ENCODE measurements around the gene GPR158.
"Not testable (repeated sequence)": the region's sequence is repeated elsewhere in the genome, so short reads cannot be mapped to it uniquely, and the experiment has no call there.

GPR158 gene

DNA sequence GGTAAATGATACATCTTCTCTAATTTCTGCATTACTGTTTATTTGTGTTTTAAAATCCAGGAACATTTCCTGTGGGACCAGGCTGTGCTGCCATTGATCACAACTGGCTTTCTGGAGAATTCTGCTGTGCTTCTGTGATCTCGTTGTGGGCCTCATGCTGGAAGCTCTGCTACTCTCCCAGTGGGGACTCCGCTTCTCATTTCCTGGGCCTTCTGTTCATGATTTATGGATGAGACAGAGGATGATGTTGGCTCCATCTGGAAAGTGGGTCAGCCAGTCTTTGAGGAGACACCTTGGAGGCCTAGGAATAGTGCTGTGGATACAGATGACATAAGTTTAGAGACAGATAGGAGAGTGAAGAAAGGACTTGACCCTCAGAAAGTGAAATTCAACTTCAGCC, 15.2 kb upstream of the GPR158 start:
- H3K36me3 ChIP-seq (ENCODE audit: control insufficient read depth in 4 of 4, insufficient read depth in 4 of 4, low read length in 3 of 4): no peaks in the 10 kb centered on the region
- H3K9me3 ChIP-seq (ENCODE audit: control extremely low read depth in 1 of 5, control insufficient read depth in 4 of 5, insufficient read depth in 2 of 5, low read depth in 1 of 5, low read length in 4 of 5): no peaks in the 10 kb centered on the region
- no peaks in the 10 kb centered on the region for H3K27me3 ChIP-seq (replicated peaks in 2 of 5; ENCODE audit: control insufficient read depth in 4 of 5, insufficient read depth in 5 of 5, low read length in 4 of 5)
- 100% methylated on average over 1 of the region's 2 CpGs for WGBS (ENCODE audit: insufficient coverage)
- DNase-seq: no peak
- H3K27ac ChIP-seq (ENCODE audit: insufficient read depth in 1 of 2, low read depth in 1 of 2, low read length in 2 of 2, poor library complexity in 1 of 2, severe bottlenecking in 2 of 2): no peak overlapping the region
- H3K4me1 ChIP-seq (ENCODE audit: control extremely low read depth in 1 of 4, control insufficient read depth in 4 of 4, insufficient read depth in 4 of 4, low read length in 3 of 4): no peaks in the 10 kb centered on the region
- ChIA-PET POLR2A (no interaction called here), CTCF (no interaction called here)
- H3K4me3 ChIP-seq (ENCODE audit: control insufficient read depth in 1 of 7, extremely low read depth in 1 of 7, insufficient read depth in 4 of 7, low read depth in 2 of 7, low read length in 6 of 7): no peak overlapping the region

DNA sequence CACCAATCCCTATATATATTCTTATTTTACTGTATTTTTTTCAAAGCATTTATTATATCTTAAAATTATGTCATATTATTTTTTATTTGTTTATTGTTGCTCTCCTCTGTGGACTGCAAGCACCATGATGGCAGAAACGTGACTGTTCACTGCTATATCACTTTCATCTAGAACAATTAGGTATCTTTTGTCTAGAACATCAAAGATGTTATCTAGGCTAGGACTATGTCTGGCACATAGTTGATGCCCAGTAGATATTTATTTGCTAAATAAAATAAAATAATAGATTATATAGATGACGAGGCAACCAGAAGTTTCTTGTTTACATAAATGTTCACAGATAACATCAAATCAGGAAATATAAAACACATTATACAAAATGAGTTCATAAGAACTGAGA, 12.4 kb upstream of the GPR158 start:
- no peak overlapping the region for H3K27ac ChIP-seq (ENCODE audit: insufficient read depth in 1 of 2, low read depth in 1 of 2, low read length in 2 of 2, poor library complexity in 1 of 2, severe bottlenecking in 2 of 2)
- H3K27me3 ChIP-seq (replicated peaks in 2 of 5; ENCODE audit: control insufficient read depth in 4 of 5, insufficient read depth in 5 of 5, low read length in 4 of 5): no peaks in the 10 kb centered on the region
- POLR2A ChIA-PET: no interaction called here
- H3K4me1 ChIP-seq (ENCODE audit: control extremely low read depth in 1 of 4, control insufficient read depth in 4 of 4, insufficient read depth in 4 of 4, low read length in 3 of 4): no peaks in the 10 kb centered on the region
- H3K9me3 ChIP-seq (ENCODE audit: control extremely low read depth in 1 of 5, control insufficient read depth in 4 of 5, insufficient read depth in 2 of 5, low read depth in 1 of 5, low read length in 4 of 5): no peaks in the 10 kb centered on the region
- CTCF ChIA-PET: no interaction called here
- DNase-seq: no peak
- H3K36me3 ChIP-seq (ENCODE audit: control insufficient read depth in 4 of 4, insufficient read depth in 4 of 4, low read length in 3 of 4): no peaks in the 10 kb centered on the region
- no CpG with 5 or more reads among the region's 2 CpGs for WGBS (ENCODE audit: insufficient coverage)
- H3K4me3 ChIP-seq (ENCODE audit: control insufficient read depth in 1 of 7, extremely low read depth in 1 of 7, insufficient read depth in 4 of 7, low read depth in 2 of 7, low read length in 6 of 7): no peak overlapping the region

DNA sequence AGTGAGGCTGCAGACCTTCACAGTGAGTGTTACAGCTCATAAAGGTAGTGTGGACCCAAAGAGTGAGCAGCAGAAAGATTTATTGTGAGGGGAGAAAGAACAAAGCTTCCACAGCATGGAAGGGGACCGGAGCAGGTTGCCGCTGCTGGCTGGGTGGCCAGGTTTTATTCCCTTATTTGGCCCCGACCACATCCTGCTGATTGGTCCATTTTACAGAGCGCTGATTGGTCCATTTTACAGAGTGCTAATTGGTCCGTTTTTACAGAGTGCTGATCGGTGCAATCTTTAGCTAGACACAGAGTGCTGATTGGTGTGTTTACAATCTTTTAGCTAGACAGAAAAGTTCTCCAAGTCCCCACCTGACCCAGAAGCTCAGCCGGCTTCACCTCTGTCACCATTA, 11.3 kb upstream of the GPR158 start:
- CTCF ChIA-PET; H3K4me3 ChIP-seq (ENCODE audit: control insufficient read depth in 1 of 7, extremely low read depth in 1 of 7, insufficient read depth in 4 of 7, low read depth in 2 of 7, low read length in 6 of 7); H3K27me3 ChIP-seq (replicated peaks in 2 of 5; ENCODE audit: control insufficient read depth in 4 of 5, insufficient read depth in 5 of 5, low read length in 4 of 5); DNase-seq; H3K36me3 ChIP-seq (ENCODE audit: control insufficient read depth in 4 of 4, insufficient read depth in 4 of 4, low read length in 3 of 4); H3K27ac ChIP-seq (ENCODE audit: insufficient read depth in 1 of 2, low read depth in 1 of 2, low read length in 2 of 2, poor library complexity in 1 of 2, severe bottlenecking in 2 of 2); H3K9me3 ChIP-seq (ENCODE audit: control extremely low read depth in 1 of 5, control insufficient read depth in 4 of 5, insufficient read depth in 2 of 5, low read depth in 1 of 5, low read length in 4 of 5); H3K4me1 ChIP-seq (ENCODE audit: control extremely low read depth in 1 of 4, control insufficient read depth in 4 of 4, insufficient read depth in 4 of 4, low read length in 3 of 4): not testable (repeated sequence)
- 94% methylated on average over 6 of the region's 7 CpGs for WGBS (ENCODE audit: insufficient coverage)
- POLR2A ChIA-PET: interaction anchor here (0.6 kb wide), 1 partner anchor 14 kb away, joined by 3 read pairs; no protein-coding TSS in a partner anchor

DNA sequence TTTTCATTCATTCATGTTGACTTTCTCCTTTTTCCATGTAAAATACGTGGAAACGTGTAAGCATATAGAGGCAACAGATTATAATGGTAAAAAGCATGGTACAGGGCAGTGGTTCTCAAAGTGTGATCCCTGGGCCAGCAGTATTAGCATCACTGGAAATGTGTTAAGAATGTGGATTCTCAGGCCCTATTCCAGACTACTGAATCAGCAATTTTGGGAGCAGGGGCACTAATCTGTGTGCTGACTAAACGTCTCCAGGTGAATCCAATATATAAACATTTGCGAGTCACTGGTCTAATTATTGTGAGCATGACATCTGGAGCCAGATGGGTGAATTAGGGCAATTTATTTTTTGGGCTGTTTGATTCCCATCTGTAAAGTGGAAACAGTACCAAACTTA, 5.1 kb upstream of the GPR158 start:
- ChIA-PET CTCF (no interaction called here), POLR2A (no interaction called here)
- DNase-seq: no peak
- H3K4me3 ChIP-seq (ENCODE audit: control insufficient read depth in 1 of 7, extremely low read depth in 1 of 7, insufficient read depth in 4 of 7, low read depth in 2 of 7, low read length in 6 of 7): no peak overlapping the region
- peaks cover 0 to 7% (median 6%) of the 10 kb centered on the region in 4 experiments for H3K4me1 ChIP-seq (ENCODE audit: control extremely low read depth in 1 of 4, control insufficient read depth in 4 of 4, insufficient read depth in 4 of 4, low read length in 3 of 4)
- H3K27ac ChIP-seq (ENCODE audit: insufficient read depth in 1 of 2, low read depth in 1 of 2, low read length in 2 of 2, poor library complexity in 1 of 2, severe bottlenecking in 2 of 2): no peak overlapping the region
- 62% methylated on average over 2 of the region's 4 CpGs for WGBS (ENCODE audit: insufficient coverage)
- peaks cover 2 to 21% (median 8%) of the 10 kb centered on the region in 5 experiments for H3K27me3 ChIP-seq (replicated peaks in 2 of 5; ENCODE audit: control insufficient read depth in 4 of 5, insufficient read depth in 5 of 5, low read length in 4 of 5)
- H3K36me3 ChIP-seq (ENCODE audit: control insufficient read depth in 4 of 4, insufficient read depth in 4 of 4, low read length in 3 of 4): no peaks in the 10 kb centered on the region
- H3K9me3 ChIP-seq (ENCODE audit: control extremely low read depth in 1 of 5, control insufficient read depth in 4 of 5, insufficient read depth in 2 of 5, low read depth in 1 of 5, low read length in 4 of 5): no peaks in the 10 kb centered on the region

DNA sequence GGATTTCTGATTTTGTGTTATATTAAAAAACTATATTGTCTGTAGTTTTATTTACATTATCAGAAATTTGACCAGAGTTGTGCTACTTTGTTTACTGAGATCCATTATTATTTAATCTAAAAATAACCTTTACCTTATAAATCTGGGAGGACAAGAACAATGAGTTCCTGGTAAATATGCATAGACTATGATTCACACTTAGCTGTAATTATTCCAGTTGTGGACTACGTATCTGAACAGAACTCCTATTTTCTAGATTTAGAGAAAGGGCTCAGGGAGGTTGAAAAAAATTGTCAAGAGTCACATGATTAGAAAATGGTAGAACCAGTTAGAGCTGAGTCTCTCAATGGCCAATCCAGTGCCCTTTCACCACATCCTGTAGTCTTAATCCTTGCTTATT, 4.2 kb upstream of the GPR158 start:
- Histone ChIP-seq H3K27me3 (replicated peaks in 2 of 5; ENCODE audit: control insufficient read depth in 4 of 5, insufficient read depth in 5 of 5, low read length in 4 of 5) (peaks cover 8 to 29% (median 10%) of the 10 kb centered on the region in 5 experiments), H3K27ac (ENCODE audit: insufficient read depth in 1 of 2, low read depth in 1 of 2, low read length in 2 of 2, poor library complexity in 1 of 2, severe bottlenecking in 2 of 2) (no peak overlapping the region), H3K9me3 (ENCODE audit: control extremely low read depth in 1 of 5, control insufficient read depth in 4 of 5, insufficient read depth in 2 of 5, low read depth in 1 of 5, low read length in 4 of 5) (no peaks in the 10 kb centered on the region), H3K4me1 (ENCODE audit: control extremely low read depth in 1 of 4, control insufficient read depth in 4 of 4, insufficient read depth in 4 of 4, low read length in 3 of 4) (peaks cover 0 to 14% (median 12%) of the 10 kb centered on the region in 4 experiments), H3K4me3 (ENCODE audit: control insufficient read depth in 1 of 7, extremely low read depth in 1 of 7, insufficient read depth in 4 of 7, low read depth in 2 of 7, low read length in 6 of 7) (no peak overlapping the region), H3K36me3 (ENCODE audit: control insufficient read depth in 4 of 4, insufficient read depth in 4 of 4, low read length in 3 of 4) (no peaks in the 10 kb centered on the region)
- ChIA-PET CTCF (no interaction called here), POLR2A (no interaction called here)
- WGBS (ENCODE audit: insufficient coverage): no CpG with 5 or more reads among the region's 1 CpG
- DNase-seq: no peak

DNA sequence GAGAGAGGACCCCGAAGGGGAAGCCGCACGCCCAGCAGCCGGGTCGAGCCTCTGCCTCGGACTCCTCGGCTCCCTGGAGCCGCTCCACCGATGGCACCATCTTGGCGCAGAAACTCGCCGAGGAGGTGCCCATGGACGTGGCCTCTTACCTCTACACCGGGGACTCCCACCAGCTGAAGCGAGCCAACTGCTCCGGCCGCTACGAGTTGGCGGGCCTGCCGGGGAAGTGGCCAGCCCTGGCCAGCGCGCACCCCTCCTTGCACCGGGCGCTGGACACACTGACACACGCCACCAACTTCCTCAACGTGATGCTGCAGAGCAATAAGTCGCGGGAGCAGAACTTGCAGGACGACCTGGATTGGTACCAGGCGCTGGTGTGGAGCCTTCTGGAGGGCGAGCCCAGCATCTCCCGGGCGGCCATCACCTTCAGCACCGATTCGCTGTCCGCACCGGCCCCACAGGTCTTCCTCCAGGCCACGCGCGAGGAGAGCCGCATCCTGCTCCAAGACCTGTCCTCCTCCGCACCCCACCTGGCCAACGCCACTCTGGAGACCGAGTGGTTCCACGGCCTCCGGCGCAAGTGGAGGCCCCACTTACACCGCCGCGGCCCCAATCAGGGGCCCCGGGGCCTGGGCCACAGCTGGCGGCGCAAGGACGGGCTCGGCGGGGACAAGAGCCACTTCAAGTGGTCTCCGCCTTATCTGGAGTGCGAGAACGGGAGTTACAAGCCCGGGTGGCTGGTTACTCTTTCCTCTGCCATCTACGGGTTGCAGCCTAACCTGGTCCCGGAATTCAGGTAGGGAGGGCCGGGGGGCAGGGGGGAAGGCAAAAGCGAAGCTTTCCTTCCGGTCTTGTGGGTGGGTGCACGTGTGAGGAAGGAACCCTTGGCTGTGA, 973 bp downstream of the GPR158 start:
- Histone ChIP-seq H3K4me3 (ENCODE audit: control insufficient read depth in 1 of 7, extremely low read depth in 1 of 7, insufficient read depth in 4 of 7, low read depth in 2 of 7, low read length in 6 of 7) (no peak overlapping the region), H3K27me3 (replicated peaks in 2 of 5; ENCODE audit: control insufficient read depth in 4 of 5, insufficient read depth in 5 of 5, low read length in 4 of 5) (peaks cover 27 to 61% (median 30%) of the 10 kb centered on the region in 5 experiments), H3K9me3 (ENCODE audit: control extremely low read depth in 1 of 5, control insufficient read depth in 4 of 5, insufficient read depth in 2 of 5, low read depth in 1 of 5, low read length in 4 of 5) (no peaks in the 10 kb centered on the region), H3K4me1 (ENCODE audit: control extremely low read depth in 1 of 4, control insufficient read depth in 4 of 4, insufficient read depth in 4 of 4, low read length in 3 of 4) (peaks cover 0 to 17% (median 12%) of the 10 kb centered on the region in 4 experiments), H3K36me3 (ENCODE audit: control insufficient read depth in 4 of 4, insufficient read depth in 4 of 4, low read length in 3 of 4) (no peaks in the 10 kb centered on the region), H3K27ac (ENCODE audit: insufficient read depth in 1 of 2, low read depth in 1 of 2, low read length in 2 of 2, poor library complexity in 1 of 2, severe bottlenecking in 2 of 2) (no peak overlapping the region)
- peak in 2 of 3 donors; percentile 11 to 36 for DNase-seq
- WGBS (ENCODE audit: insufficient coverage): 5% methylated on average over 59 of the region's 66 CpGs
- ChIA-PET POLR2A (no interaction called here), CTCF (no interaction called here)

DNA sequence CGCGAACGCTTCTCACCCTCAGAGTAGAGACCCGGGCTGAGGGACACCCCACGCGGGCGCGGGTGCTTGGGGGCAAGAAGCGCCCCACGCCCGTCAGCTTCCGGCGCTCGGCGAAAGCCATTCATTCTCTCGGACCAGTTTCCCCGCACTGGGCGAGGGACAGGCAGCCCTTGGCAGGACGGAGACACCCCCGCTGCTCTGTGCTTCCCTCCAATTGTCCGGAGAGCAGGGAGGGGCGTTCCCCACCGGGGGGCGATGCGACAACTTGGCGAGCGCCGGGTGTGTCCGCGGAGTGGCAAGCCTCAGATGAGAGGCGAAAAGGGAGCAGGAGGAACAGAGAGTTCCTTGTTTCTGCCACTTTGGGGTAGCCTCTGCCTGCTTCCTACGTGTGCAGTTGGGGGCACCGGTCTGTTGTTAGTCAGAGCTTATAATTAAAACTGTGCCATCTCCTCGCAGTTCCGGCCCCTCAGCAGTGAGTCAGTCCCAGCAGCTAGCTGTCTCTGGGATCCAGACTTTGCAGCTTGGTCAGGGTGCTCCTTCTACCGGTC, 1.7 kb downstream of the GPR158 start:
- no peak overlapping the region for H3K4me3 ChIP-seq (ENCODE audit: control insufficient read depth in 1 of 7, extremely low read depth in 1 of 7, insufficient read depth in 4 of 7, low read depth in 2 of 7, low read length in 6 of 7)
- H3K27ac ChIP-seq (ENCODE audit: insufficient read depth in 1 of 2, low read depth in 1 of 2, low read length in 2 of 2, poor library complexity in 1 of 2, severe bottlenecking in 2 of 2): no peak overlapping the region
- H3K4me1 ChIP-seq (ENCODE audit: control extremely low read depth in 1 of 4, control insufficient read depth in 4 of 4, insufficient read depth in 4 of 4, low read length in 3 of 4): peaks cover 0 to 17% (median 12%) of the 10 kb centered on the region in 4 experiments
- POLR2A ChIA-PET: no interaction called here
- no peaks in the 10 kb centered on the region for H3K36me3 ChIP-seq (ENCODE audit: control insufficient read depth in 4 of 4, insufficient read depth in 4 of 4, low read length in 3 of 4)
- WGBS (ENCODE audit: insufficient coverage): 3% methylated on average over 35 of the region's 36 CpGs
- H3K9me3 ChIP-seq (ENCODE audit: control extremely low read depth in 1 of 5, control insufficient read depth in 4 of 5, insufficient read depth in 2 of 5, low read depth in 1 of 5, low read length in 4 of 5): no peaks in the 10 kb centered on the region
- CTCF ChIA-PET: no interaction called here
- H3K27me3 ChIP-seq (replicated peaks in 2 of 5; ENCODE audit: control insufficient read depth in 4 of 5, insufficient read depth in 5 of 5, low read length in 4 of 5): peaks cover 27 to 61% (median 31%) of the 10 kb centered on the region in 5 experiments
- DNase-seq: peak in 2 of 3 donors; percentile 4 to 15

All from common myeloid progenitor, CD34-positive (primary cell).